IPS DF 19.7 (cell line): ENCODE results near the gene PIM2.

Source experiments
- DNase-seq: peaks from one replicate; pipeline ENCODE4 v3.0.0-alpha.2; 2013; ENCODE audit warnings: low read depth, low spot score

Gene PIM2

DNA sequence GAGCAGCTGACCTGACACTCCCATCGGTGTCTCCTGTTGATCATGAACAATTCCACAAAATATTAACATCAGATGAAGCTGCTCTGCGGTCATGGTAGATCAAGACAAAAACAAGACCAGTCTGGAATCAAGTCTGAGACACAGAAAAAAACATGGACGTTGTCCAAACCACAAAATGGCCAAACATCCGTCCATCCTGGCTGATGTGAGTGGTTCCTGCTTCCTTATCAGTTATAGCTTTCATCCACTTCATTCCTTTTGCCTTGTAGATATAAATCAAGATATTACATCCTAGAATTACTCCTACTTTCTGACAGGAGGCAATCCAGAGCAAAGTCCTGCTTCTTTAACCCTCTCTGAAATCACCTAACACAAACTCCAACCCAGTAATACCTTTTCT, 54.6 kb downstream of the PIM2 start:
- DNase-seq = no peak
